ENCODE results near the gene ABCC5.

ABCC5 gene

GRCh38 chr3:183914856-183915255 is 102.8 kb downstream of the ABCC5 start:
- Histone ChIP-seq H2BK15ac (ENCODE audit: low read depth, poor library complexity, severe bottlenecking) (no peak overlapping the region), H3K9me3 (ENCODE audit: control insufficient read depth, low read length) (no peaks in the 10 kb centered on the region), H3K4me2 (ENCODE audit: low read length, poor library complexity, severe bottlenecking) (no peak overlapping the region), H3K27ac (ENCODE audit: low read length, poor library complexity, severe bottlenecking) (no peak overlapping the region), H3K4ac (ENCODE audit: low read depth in 1 of 2, low read length in 2 of 2) (no peak overlapping the region), H4K91ac (ENCODE audit: low read length) (no peak overlapping the region), H2BK5ac (ENCODE audit: low read depth, low read length, poor library complexity, severe bottlenecking) (no peak overlapping the region), H3K36me3 (ENCODE audit: control insufficient read depth in 1 of 2, insufficient read depth in 2 of 2, low read depth in 1 of 2, low read length in 2 of 2) (peaks cover 6 to 9% of the 10 kb centered on the region in 2 experiments), H3K23ac (ENCODE audit: low read length in 2 of 2) (no peak overlapping the region), H2AK5ac (ENCODE audit: low read length, severe bottlenecking) (no peak overlapping the region), H3K14ac (ENCODE audit: low read length in 2 of 2) (no peak overlapping the region), H2BK12ac (ENCODE audit: low read length in 2 of 2) (no peak overlapping the region), H3K4me1 (ENCODE audit: control insufficient read depth, insufficient read depth, low read depth, low read length) (no peaks in the 10 kb centered on the region), H3K79me1 (replicated peaks; ENCODE audit: low read length, poor library complexity, severe bottlenecking) (no peaks in the 10 kb centered on the region), H3K4me3 (ENCODE audit: insufficient read depth in 1 of 2, low read depth in 1 of 2, low read length in 2 of 2) (no peak overlapping the region), H2BK120ac (ENCODE audit: low read depth, low read length) (no peak overlapping the region), H3K9ac (ENCODE audit: low read length) (no peak overlapping the region), H2AFZ (ENCODE audit: low read depth, low read length) (no peak overlapping the region), H3K18ac (ENCODE audit: low read depth in 1 of 2, low read length in 2 of 2) (no peak overlapping the region), H3K27me3 (ENCODE audit: control insufficient read depth in 1 of 2, insufficient read depth in 1 of 2, low read length in 2 of 2) (peaks cover 14 to 23% of the 10 kb centered on the region in 2 experiments), H4K8ac (ENCODE audit: low read length) (no peak overlapping the region)
- WGBS: 92% methylated on average over 4 of the region's 5 CpGs
- DNase-seq: no peak

GRCh38 chr3:183913580-183913920 is 104.1 kb downstream of the ABCC5 start:
- Histone ChIP-seq H3K27ac (ENCODE audit: low read length, poor library complexity, severe bottlenecking) (no peak overlapping the region), H3K4me1 (ENCODE audit: control insufficient read depth, insufficient read depth, low read depth, low read length) (no peaks in the 10 kb centered on the region), H3K4ac (ENCODE audit: low read depth in 1 of 2, low read length in 2 of 2) (no peak overlapping the region), H4K91ac (ENCODE audit: low read length) (no peak overlapping the region), H2BK120ac (ENCODE audit: low read depth, low read length) (no peak overlapping the region), H2BK15ac (ENCODE audit: low read depth, poor library complexity, severe bottlenecking) (no peak overlapping the region), H3K36me3 (ENCODE audit: control insufficient read depth in 1 of 2, insufficient read depth in 2 of 2, low read depth in 1 of 2, low read length in 2 of 2) (peaks cover 0 to 2% of the 10 kb centered on the region in 2 experiments), H3K79me1 (replicated peaks; ENCODE audit: low read length, poor library complexity, severe bottlenecking) (no peaks in the 10 kb centered on the region), H2BK5ac (ENCODE audit: low read depth, low read length, poor library complexity, severe bottlenecking) (no peak overlapping the region), H3K9ac (ENCODE audit: low read length) (no peak overlapping the region), H3K4me2 (ENCODE audit: low read length, poor library complexity, severe bottlenecking) (no peak overlapping the region), H2AFZ (ENCODE audit: low read depth, low read length) (no peak overlapping the region), H3K14ac (ENCODE audit: low read length in 2 of 2) (no peak overlapping the region), H3K23ac (ENCODE audit: low read length in 2 of 2) (no peak overlapping the region), H3K9me3 (ENCODE audit: control insufficient read depth, low read length) (no peaks in the 10 kb centered on the region), H3K27me3 (ENCODE audit: control insufficient read depth in 1 of 2, insufficient read depth in 1 of 2, low read length in 2 of 2) (peaks cover 14 to 30% of the 10 kb centered on the region in 2 experiments), H2AK5ac (ENCODE audit: low read length, severe bottlenecking) (no peak overlapping the region), H2BK12ac (ENCODE audit: low read length in 2 of 2) (no peak overlapping the region), H4K8ac (ENCODE audit: low read length) (no peak overlapping the region), H3K18ac (ENCODE audit: low read depth in 1 of 2, low read length in 2 of 2) (no peak overlapping the region), H3K4me3 (ENCODE audit: insufficient read depth in 1 of 2, low read depth in 1 of 2, low read length in 2 of 2) (no peak overlapping the region)
- DNase-seq: no peak
- 73% methylated on average over 9 of the region's 9 CpGs for WGBS

- WGBS: 66% methylated on average over 9 of the region's 10 CpGs
- H3K18ac ChIP-seq (ENCODE audit: low read depth in 1 of 2, low read length in 2 of 2): no peak overlapping the region
- no peak overlapping the region for H3K4ac ChIP-seq (ENCODE audit: low read depth in 1 of 2, low read length in 2 of 2)
- no peak overlapping the region for H3K23ac ChIP-seq (ENCODE audit: low read length in 2 of 2)
- no peak overlapping the region for H2BK12ac ChIP-seq (ENCODE audit: low read length in 2 of 2)
- H3K4me3 ChIP-seq (ENCODE audit: insufficient read depth in 1 of 2, low read depth in 1 of 2, low read length in 2 of 2): no peak overlapping the region
- no peak overlapping the region for H2BK5ac ChIP-seq (ENCODE audit: low read depth, low read length, poor library complexity, severe bottlenecking)
- no peak overlapping the region for H3K4me2 ChIP-seq (ENCODE audit: low read length, poor library complexity, severe bottlenecking)
- H3K9ac ChIP-seq (ENCODE audit: low read length): no peak overlapping the region
- no peak for DNase-seq
- no peak overlapping the region for H2BK120ac ChIP-seq (ENCODE audit: low read depth, low read length)
- H3K36me3 ChIP-seq (ENCODE audit: control insufficient read depth in 1 of 2, insufficient read depth in 2 of 2, low read depth in 1 of 2, low read length in 2 of 2): peaks cover 0 to 2% of the 10 kb centered on the region in 2 experiments
- peaks cover 14 to 30% of the 10 kb centered on the region in 2 experiments for H3K27me3 ChIP-seq (ENCODE audit: control insufficient read depth in 1 of 2, insufficient read depth in 1 of 2, low read length in 2 of 2)
- H2BK15ac ChIP-seq (ENCODE audit: low read depth, poor library complexity, severe bottlenecking): no peak overlapping the region
- no peak overlapping the region for H2AFZ ChIP-seq (ENCODE audit: low read depth, low read length)
- H3K14ac ChIP-seq (ENCODE audit: low read length in 2 of 2): no peak overlapping the region
- no peaks in the 10 kb centered on the region for H3K9me3 ChIP-seq (ENCODE audit: control insufficient read depth, low read length)
- H3K4me1 ChIP-seq (ENCODE audit: control insufficient read depth, insufficient read depth, low read depth, low read length): no peaks in the 10 kb centered on the region
- H2AK5ac ChIP-seq (ENCODE audit: low read length, severe bottlenecking): no peak overlapping the region
- H3K79me1 ChIP-seq (replicated peaks; ENCODE audit: low read length, poor library complexity, severe bottlenecking): no peaks in the 10 kb centered on the region
- H3K27ac ChIP-seq (ENCODE audit: low read length, poor library complexity, severe bottlenecking): no peak overlapping the region
- H4K91ac ChIP-seq (ENCODE audit: low read length): no peak overlapping the region
- H4K8ac ChIP-seq (ENCODE audit: low read length): no peak overlapping the region
Observed at GRCh38 chr3:183912895-183913579, 104.6 kb downstream of the ABCC5 start.

- no peak overlapping the region for H2BK12ac ChIP-seq (ENCODE audit: low read length in 2 of 2)
- H3K4me1 ChIP-seq (ENCODE audit: control insufficient read depth, insufficient read depth, low read depth, low read length): no peaks in the 10 kb centered on the region
- no peak overlapping the region for H2AFZ ChIP-seq (ENCODE audit: low read depth, low read length)
- no peak overlapping the region for H3K4me2 ChIP-seq (ENCODE audit: low read length, poor library complexity, severe bottlenecking)
- no peak overlapping the region for H3K18ac ChIP-seq (ENCODE audit: low read depth in 1 of 2, low read length in 2 of 2)
- no peak overlapping the region for H2BK120ac ChIP-seq (ENCODE audit: low read depth, low read length)
- H3K36me3 ChIP-seq (ENCODE audit: control insufficient read depth in 1 of 2, insufficient read depth in 2 of 2, low read depth in 1 of 2, low read length in 2 of 2): no peaks in the 10 kb centered on the region
- no peak overlapping the region for H4K8ac ChIP-seq (ENCODE audit: low read length)
- WGBS: 97% methylated on average over 6 of the region's 8 CpGs
- H3K27me3 ChIP-seq (ENCODE audit: control insufficient read depth in 1 of 2, insufficient read depth in 1 of 2, low read length in 2 of 2): peaks cover 14 to 35% of the 10 kb centered on the region in 2 experiments
- H3K4me3 ChIP-seq (ENCODE audit: insufficient read depth in 1 of 2, low read depth in 1 of 2, low read length in 2 of 2): no peak overlapping the region
- H2AK5ac ChIP-seq (ENCODE audit: low read length, severe bottlenecking): no peak overlapping the region
- no peak overlapping the region for H3K14ac ChIP-seq (ENCODE audit: low read length in 2 of 2)
- no peak overlapping the region for H3K9ac ChIP-seq (ENCODE audit: low read length)
- no peak overlapping the region for H2BK15ac ChIP-seq (ENCODE audit: low read depth, poor library complexity, severe bottlenecking)
- no peak overlapping the region for H3K27ac ChIP-seq (ENCODE audit: low read length, poor library complexity, severe bottlenecking)
- H4K91ac ChIP-seq (ENCODE audit: low read length): no peak overlapping the region
- H3K9me3 ChIP-seq (ENCODE audit: control insufficient read depth, low read length): no peaks in the 10 kb centered on the region
- no peaks in the 10 kb centered on the region for H3K79me1 ChIP-seq (replicated peaks; ENCODE audit: low read length, poor library complexity, severe bottlenecking)
- no peak overlapping the region for H3K4ac ChIP-seq (ENCODE audit: low read depth in 1 of 2, low read length in 2 of 2)
- no peak overlapping the region for H3K23ac ChIP-seq (ENCODE audit: low read length in 2 of 2)
- no peak overlapping the region for H2BK5ac ChIP-seq (ENCODE audit: low read depth, low read length, poor library complexity, severe bottlenecking)
- DNase-seq: no peak
Observed at GRCh38 chr3:183911763-183912506, 105.7 kb downstream of the ABCC5 start.
